Measurements from ENCODE around the gene SLCO1A2.

DNA sequence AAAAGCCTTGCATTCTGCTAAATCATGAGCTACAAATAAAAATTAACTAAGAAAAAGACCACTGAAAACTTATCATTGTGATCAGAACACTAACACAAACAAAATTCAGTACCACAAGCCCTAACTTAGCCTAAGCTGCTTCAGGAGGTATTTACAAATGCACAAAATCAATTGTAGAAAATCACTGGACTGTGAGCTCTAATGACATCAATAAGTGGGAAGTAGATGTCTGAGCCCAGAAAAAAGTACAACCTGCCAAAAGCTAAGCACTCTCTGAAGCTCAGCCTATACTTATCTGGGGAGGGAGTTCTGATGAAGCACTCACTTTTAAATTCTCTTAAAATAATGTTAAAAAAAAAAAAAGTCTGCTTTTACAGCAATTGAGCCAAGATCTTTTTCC is 110.8 kb downstream of the SLCO1A2 start:
- TF ChIP-seq POLR2AphosphoS5 (IDR thresholded peaks at IDR 0.05; ENCODE audit: borderline replicate concordance, low read depth, low read length) (no peak), EZH2 (IDR thresholded peaks at IDR 0.05) (no peak), FOXP2 (optimal IDR thresholded peaks at IDR 0.05; ENCODE audit: control extremely low read depth, extremely low read length, insufficient read depth) (no peak)
